GM23338 (cell line): ENCODE results near the gene MED14. TPM values are rescaled to one million over a fixed set of nuclear protein-coding genes. Genes with fewer than 3 reads are reported as not detected.

Source experiments
- ATAC-seq: fragments of 200-7000 bp; cut with Tn5 transposase; 3 replicates; pipeline ENCODE4 v1.9.1; 2020
- DNase-seq: peaks from one replicate; pipeline ENCODE4 v3.0.0-alpha.2; 2015; ENCODE audit warnings: low spot score
- H2AFZ ChIP-seq: fragments of 200-600 bp; sonication (generic); 2 replicates; pipeline ENCODE4 v1.8.0; 2016; ENCODE audit warnings: antibody characterized with exemption, mild to moderate bottlenecking, moderate library complexity
- H3F3A ChIP-seq: fragments of 200-600 bp; sonication (generic); replicated peaks from 2 replicates; pipeline ENCODE4 v1.8.0; 2017; ENCODE audit warnings: antibody characterized with exemption, mixed run types, low read depth
- H3K27ac ChIP-seq: fragments of 200-600 bp; sonication (generic); 2 replicates; pipeline ENCODE4 v1.6.1; 2016; ENCODE audit warnings: low read depth
- H3K27me3 ChIP-seq: fragments of 200-600 bp; sonication (generic); 2 replicates; pipeline ENCODE4 v1.8.0; 2016; ENCODE audit warnings: mild to moderate bottlenecking, mixed run types, moderate library complexity; ENCODE audit not compliant: insufficient read depth
- H3K36me3 ChIP-seq: fragments of 200-600 bp; sonication (generic); 2 replicates; pipeline ENCODE4 v1.8.0; 2016; ENCODE audit warnings: mild to moderate bottlenecking; ENCODE audit not compliant: insufficient read depth
- H3K4me1 ChIP-seq: fragments of 200-600 bp; sonication (generic); 2 replicates; pipeline ENCODE4 v1.8.0; 2016; ENCODE audit warnings: mild to moderate bottlenecking, moderate library complexity; ENCODE audit not compliant: insufficient read depth
- H3K4me2 ChIP-seq: fragments of 200-600 bp; sonication (generic); 2 replicates; pipeline ENCODE4 v1.7.1; 2017; ENCODE audit warnings: mixed run types
- H3K4me3 ChIP-seq: fragments of 200-600 bp; sonication (generic); 2 replicates; pipeline ENCODE4 v1.6.1; 2016; ENCODE audit warnings: mixed run types
- H3K79me2 ChIP-seq: fragments of 200-600 bp; sonication (generic); replicated peaks from 2 replicates; pipeline ENCODE4 v1.8.0; 2017; ENCODE audit warnings: mild to moderate bottlenecking; ENCODE audit not compliant: insufficient read depth
- H3K9me2 ChIP-seq: fragments of 200-600 bp; sonication (generic); 2 replicates; pipeline ENCODE4 v1.8.0; 2017; ENCODE audit not compliant: insufficient read depth
- H4K20me1 ChIP-seq: fragments of 200-600 bp; sonication (generic); replicated peaks from 2 replicates; pipeline ENCODE4 v1.8.0; 2017; ENCODE audit warnings: mild to moderate bottlenecking; ENCODE audit not compliant: insufficient read depth
- H3K27ac Mint-ChIP-seq: 2 replicates; pipeline ENCODE4 v1.8.0; 2020; ENCODE audit warnings: inconsistent platforms, mild to moderate bottlenecking, moderate library complexity, mixed read lengths
- H3K27me3 Mint-ChIP-seq: 3 replicates; pipeline ENCODE4 v1.8.0; 2022; ENCODE audit warnings: low read depth, mild to moderate bottlenecking, moderate library complexity, mixed read lengths, inconsistent platforms; ENCODE audit not compliant: insufficient read depth, poor library complexity
- H3K36me3 Mint-ChIP-seq: 3 replicates; pipeline ENCODE4 v1.8.0; 2021; ENCODE audit warnings: low read depth, mild to moderate bottlenecking, inconsistent platforms, moderate library complexity, mixed read lengths
- H3K4me1 Mint-ChIP-seq: 3 replicates; pipeline ENCODE4 v1.8.0; 2020; ENCODE audit warnings: mild to moderate bottlenecking, inconsistent platforms, mixed read lengths
- H3K4me3 Mint-ChIP-seq: 3 replicates; pipeline ENCODE4 v1.8.0; 2021; ENCODE audit warnings: moderate library complexity, mild to moderate bottlenecking, inconsistent platforms, mixed read lengths
- H3K9me3 Mint-ChIP-seq: 3 replicates; pipeline ENCODE4 v1.8.0; 2020; ENCODE audit warnings: moderate library complexity, mild to moderate bottlenecking, inconsistent platforms, mixed read lengths
- CREB1 ChIP-seq: fragments of 250-450 bp; sonication (Bioruptor Pico); IDR thresholded peaks from 2 replicates; pipeline ENCODE4 v1.5.0; 2020; ENCODE audit warnings: low read depth, mild to moderate bottlenecking, moderate library complexity
- ETS1 ChIP-seq: IDR thresholded peaks from 2 replicates; pipeline ENCODE4 v1.6.1; 2016; ENCODE audit warnings: antibody characterized with exemption
- EZH2 ChIP-seq: fragments of 200-600 bp; sonication (generic); IDR thresholded peaks from one replicate; pipeline ENCODE4 v1.8.0; 2017; ENCODE audit warnings: antibody characterized with exemption, mild to moderate bottlenecking, low read depth; ENCODE audit not compliant: unreplicated experiment
- EZH2phosphoT487 ChIP-seq: fragments of 200-600 bp; sonication (generic); IDR thresholded peaks from one replicate; pipeline ENCODE4 v1.8.1; 2018; ENCODE audit warnings: antibody characterized with exemption; ENCODE audit not compliant: unreplicated experiment
- JUNB ChIP-seq: IDR thresholded peaks from one replicate; pipeline ENCODE4 v1.6.1; 2016; ENCODE audit warnings: antibody characterized with exemption; ENCODE audit not compliant: unreplicated experiment
- NANOG ChIP-seq: IDR thresholded peaks from 2 replicates; pipeline ENCODE4 v1.6.1; 2016; ENCODE audit warnings: antibody characterized with exemption, borderline replicate concordance
- POLR2AphosphoS5 ChIP-seq: IDR thresholded peaks from 2 replicates; pipeline ENCODE4 v1.6.1; 2016; ENCODE audit warnings: antibody characterized with exemption, low read depth
- REST ChIP-seq: IDR thresholded peaks from one replicate; pipeline ENCODE4 v1.6.1; 2018; ENCODE audit warnings: antibody characterized with exemption; ENCODE audit not compliant: unreplicated experiment
- polyA plus RNA-seq: library from polyadenylated mRNA; unstranded; fragments of >200 nt; fragmentation: Nextera tagmentation; extraction: Ambion mirVana; gene quantifications from 2 replicates; pipeline ENCODE4 v1.2.1, GENCODE V29; 2016
- total RNA-seq: library from RNA; depleted of rRNA; stranded (reverse); fragments of >200 nt; shearing (Covaris generic); gene quantifications from 2 replicates; pipeline ENCODE4 v1.2.3, GENCODE V29; 2014
- TF ChIP-seq, protein P1 (sequence below): fragments of 250-450 bp; sonication (Bioruptor Pico); IDR thresholded peaks from 2 replicates; pipeline ENCODE4 v1.5.0; 2020; ENCODE audit warnings: mild to moderate bottlenecking, moderate library complexity
- TF ChIP-seq, protein P2 (sequence below), 2 experiments: fragments of 200-600 bp in 1 of 2; sonication (generic) in 1 of 2; conservative IDR thresholded peaks; 2 replicates each; pipeline versions ENCODE4 v1.5.1 to v1.6.1; 2016 to 2017; ENCODE audit warnings: antibody characterized with exemption in 2 of 2, low read depth in 2 of 2, mild to moderate bottlenecking in 2 of 2, moderate library complexity in 1 of 2

MED14 gene
- total and polyA plus RNA-seq, 2 experiments from 2014 or later, result 29.8 to 99.3 TPM

DNA sequence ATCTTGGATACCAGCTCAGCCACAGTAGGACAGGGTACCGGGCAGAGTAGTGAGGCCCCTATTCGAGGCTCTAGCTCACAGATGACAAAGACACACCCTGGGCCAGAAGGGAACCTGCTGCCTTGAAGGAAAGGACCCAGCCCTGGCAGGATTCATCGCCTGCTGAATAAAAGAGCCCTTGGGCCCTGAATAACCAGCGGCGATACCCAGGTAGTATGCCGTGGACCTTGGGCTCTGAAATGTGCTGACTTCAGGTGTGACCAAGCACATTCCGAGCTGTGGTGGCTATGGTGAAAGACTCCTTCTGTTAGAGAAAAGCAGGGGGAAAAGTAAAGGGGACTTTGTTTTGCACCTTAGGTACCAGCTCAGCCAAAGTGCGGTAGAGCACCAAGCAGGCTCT lies 14.6 kb downstream of the MED14 start (continued):
- TF ChIP-seq, protein P1, sequence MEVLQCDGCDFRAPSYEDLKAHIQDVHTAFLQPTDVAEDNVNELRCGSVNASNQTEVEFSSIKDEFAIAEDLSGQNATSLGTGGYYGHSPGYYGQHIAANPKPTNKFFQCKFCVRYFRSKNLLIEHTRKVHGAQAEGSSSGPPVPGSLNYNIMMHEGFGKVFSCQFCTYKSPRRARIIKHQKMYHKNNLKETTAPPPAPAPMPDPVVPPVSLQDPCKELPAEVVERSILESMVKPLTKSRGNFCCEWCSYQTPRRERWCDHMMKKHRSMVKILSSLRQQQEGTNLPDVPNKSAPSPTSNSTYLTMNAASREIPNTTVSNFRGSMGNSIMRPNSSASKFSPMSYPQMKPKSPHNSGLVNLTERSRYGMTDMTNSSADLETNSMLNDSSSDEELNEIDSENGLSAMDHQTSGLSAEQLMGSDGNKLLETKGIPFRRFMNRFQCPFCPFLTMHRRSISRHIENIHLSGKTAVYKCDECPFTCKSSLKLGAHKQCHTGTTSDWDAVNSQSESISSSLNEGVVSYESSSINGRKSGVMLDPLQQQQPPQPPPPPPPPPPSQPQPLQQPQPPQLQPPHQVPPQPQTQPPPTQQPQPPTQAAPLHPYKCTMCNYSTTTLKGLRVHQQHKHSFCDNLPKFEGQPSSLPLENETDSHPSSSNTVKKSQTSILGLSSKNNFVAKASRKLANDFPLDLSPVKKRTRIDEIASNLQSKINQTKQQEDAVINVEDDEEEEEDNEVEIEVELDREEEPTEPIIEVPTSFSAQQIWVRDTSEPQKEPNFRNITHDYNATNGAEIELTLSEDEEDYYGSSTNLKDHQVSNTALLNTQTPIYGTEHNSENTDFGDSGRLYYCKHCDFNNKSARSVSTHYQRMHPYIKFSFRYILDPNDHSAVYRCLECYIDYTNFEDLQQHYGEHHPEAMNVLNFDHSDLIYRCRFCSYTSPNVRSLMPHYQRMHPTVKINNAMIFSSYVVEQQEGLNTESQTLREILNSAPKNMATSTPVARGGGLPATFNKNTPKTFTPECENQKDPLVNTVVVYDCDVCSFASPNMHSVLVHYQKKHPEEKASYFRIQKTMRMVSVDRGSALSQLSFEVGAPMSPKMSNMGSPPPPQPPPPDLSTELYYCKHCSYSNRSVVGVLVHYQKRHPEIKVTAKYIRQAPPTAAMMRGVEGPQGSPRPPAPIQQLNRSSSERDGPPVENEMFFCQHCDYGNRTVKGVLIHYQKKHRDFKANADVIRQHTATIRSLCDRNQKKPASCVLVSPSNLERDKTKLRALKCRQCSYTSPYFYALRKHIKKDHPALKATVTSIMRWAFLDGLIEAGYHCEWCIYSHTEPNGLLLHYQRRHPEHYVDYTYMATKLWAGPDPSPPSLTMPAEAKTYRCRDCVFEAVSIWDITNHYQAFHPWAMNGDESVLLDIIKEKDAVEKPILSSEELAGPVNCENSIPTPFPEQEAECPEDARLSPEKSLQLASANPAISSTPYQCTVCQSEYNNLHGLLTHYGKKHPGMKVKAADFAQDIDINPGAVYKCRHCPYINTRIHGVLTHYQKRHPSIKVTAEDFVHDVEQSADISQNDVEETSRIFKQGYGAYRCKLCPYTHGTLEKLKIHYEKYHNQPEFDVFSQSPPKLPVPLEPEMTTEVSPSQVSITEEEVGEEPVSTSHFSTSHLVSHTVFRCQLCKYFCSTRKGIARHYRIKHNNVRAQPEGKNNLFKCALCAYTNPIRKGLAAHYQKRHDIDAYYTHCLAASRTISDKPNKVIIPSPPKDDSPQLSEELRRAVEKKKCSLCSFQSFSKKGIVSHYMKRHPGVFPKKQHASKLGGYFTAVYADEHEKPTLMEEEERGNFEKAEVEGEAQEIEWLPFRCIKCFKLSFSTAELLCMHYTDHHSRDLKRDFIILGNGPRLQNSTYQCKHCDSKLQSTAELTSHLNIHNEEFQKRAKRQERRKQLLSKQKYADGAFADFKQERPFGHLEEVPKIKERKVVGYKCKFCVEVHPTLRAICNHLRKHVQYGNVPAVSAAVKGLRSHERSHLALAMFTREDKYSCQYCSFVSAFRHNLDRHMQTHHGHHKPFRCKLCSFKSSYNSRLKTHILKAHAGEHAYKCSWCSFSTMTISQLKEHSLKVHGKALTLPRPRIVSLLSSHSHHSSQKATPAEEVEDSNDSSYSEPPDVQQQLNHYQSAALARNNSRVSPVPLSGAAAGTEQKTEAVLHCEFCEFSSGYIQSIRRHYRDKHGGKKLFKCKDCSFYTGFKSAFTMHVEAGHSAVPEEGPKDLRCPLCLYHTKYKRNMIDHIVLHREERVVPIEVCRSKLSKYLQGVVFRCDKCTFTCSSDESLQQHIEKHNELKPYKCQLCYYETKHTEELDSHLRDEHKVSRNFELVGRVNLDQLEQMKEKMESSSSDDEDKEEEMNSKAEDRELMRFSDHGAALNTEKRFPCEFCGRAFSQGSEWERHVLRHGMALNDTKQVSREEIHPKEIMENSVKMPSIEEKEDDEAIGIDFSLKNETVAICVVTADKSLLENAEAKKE (CRISPR knock-in tag), result no peak
- TF ChIP-seq NANOG (no peak), CREB1 (CRISPR knock-in tag) (no peak), REST (no peak)

GRCh38 chrX:40720339-40720738 lies 15.0 kb downstream of the MED14 start:
- Histone ChIP-seq H3F3A (no peaks in the 10 kb centered on the region), H3K4me2 (no peak overlapping the region), H3K27me3 (no peaks in the 10 kb centered on the region), H3K36me3 (peaks cover 5% of the 10 kb centered on the region; the same call in 1 of the 2 replicates), H3K4me3 (no peak overlapping the region), H3K9me2 (no peaks in the 10 kb centered on the region), H2AFZ (no peak overlapping the region), H3K4me1 (0 out of 2 replicates have a peak, but pooled peaks cover 12% of the 10 kb centered on the region), H3K27ac (no peak overlapping the region), H3K79me2 (peaks cover 100% of the 10 kb centered on the region), H4K20me1 (peaks cover 4% of the 10 kb centered on the region)
- ATAC-seq (peak; percentile 27; the same call in 2 of the 3 replicates), DNase-seq (no peak)
- peaks cover 69% of the 10 kb centered on the region for H3K36me3 Mint-ChIP-seq
- no peaks in the 10 kb centered on the region for H3K9me3 Mint-ChIP-seq
- peaks cover 12% of the 10 kb centered on the region; the same call in 2 of the 3 replicates for H3K4me1 Mint-ChIP-seq
- peak overlapping the region; percentile 74; the same call in 1 of the 2 replicates for H3K27ac Mint-ChIP-seq
- no peaks in the 10 kb centered on the region for H3K27me3 Mint-ChIP-seq
- H3K4me3 Mint-ChIP-seq, result no peak overlapping the region
- TF ChIP-seq JUNB (no peak), EZH2phosphoT487 (no peak), POLR2AphosphoS5 (no peak), ETS1 (no peak), EZH2 (no peak), NANOG (no peak), CREB1 (CRISPR knock-in tag) (no peak)
- TF ChIP-seq, protein P2, sequence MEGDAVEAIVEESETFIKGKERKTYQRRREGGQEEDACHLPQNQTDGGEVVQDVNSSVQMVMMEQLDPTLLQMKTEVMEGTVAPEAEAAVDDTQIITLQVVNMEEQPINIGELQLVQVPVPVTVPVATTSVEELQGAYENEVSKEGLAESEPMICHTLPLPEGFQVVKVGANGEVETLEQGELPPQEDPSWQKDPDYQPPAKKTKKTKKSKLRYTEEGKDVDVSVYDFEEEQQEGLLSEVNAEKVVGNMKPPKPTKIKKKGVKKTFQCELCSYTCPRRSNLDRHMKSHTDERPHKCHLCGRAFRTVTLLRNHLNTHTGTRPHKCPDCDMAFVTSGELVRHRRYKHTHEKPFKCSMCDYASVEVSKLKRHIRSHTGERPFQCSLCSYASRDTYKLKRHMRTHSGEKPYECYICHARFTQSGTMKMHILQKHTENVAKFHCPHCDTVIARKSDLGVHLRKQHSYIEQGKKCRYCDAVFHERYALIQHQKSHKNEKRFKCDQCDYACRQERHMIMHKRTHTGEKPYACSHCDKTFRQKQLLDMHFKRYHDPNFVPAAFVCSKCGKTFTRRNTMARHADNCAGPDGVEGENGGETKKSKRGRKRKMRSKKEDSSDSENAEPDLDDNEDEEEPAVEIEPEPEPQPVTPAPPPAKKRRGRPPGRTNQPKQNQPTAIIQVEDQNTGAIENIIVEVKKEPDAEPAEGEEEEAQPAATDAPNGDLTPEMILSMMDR (conservative IDR thresholded peaks at IDR 0.05; ENCODE audit: low read depth in 2 of 2), result no peak
